ENCODE data around the gene TRIM44. TPM values are rescaled to one million over a fixed set of nuclear protein-coding genes. Genes with fewer than 3 reads are reported as not detected.
"Not testable (repeated sequence)": the region's sequence is repeated elsewhere in the genome, so short reads cannot be mapped to it uniquely, and the experiment has no call there.

The TRIM44 gene
- polyA plus RNA-seq, 2 of the 4 experiments (the other 2 are of a cell fraction) = 19.3 to 70.4 TPM

- Histone ChIP-seq H3K4me2 (no peak overlapping the region), H3K27ac (no peak overlapping the region), H3K4me3 (no peak overlapping the region), H3K4me1 (no peaks in the 10 kb centered on the region), H3K9me3 (no peaks in the 10 kb centered on the region)
- CTCF ChIA-PET = interaction anchor here (1.1 kb wide), 1 partner anchor 7 kb away, joined by 3 read pairs; no protein-coding TSS in a partner anchor
- POLR2A ChIA-PET = no interaction called here
- TF ChIP-seq FOXS1 (CRISPR knock-in tag; IDR thresholded peaks at IDR 0.05) (no peak), PBX3 (IDR thresholded peaks at IDR 0.05) (no peak), MAZ (IDR thresholded peaks at IDR 0.05; ENCODE audit: borderline replicate concordance, low read depth, low read length) (no peak), GATA3 (IDR thresholded peaks at IDR 0.05; ENCODE audit: borderline replicate concordance) (no peak), TP53 (CRISPR knock-in tag; IDR thresholded peaks at IDR 0.05) (no peak), NPAS2 (CRISPR knock-in tag; IDR thresholded peaks at IDR 0.05; ENCODE audit: borderline replicate concordance) (no peak), USF2 (IDR thresholded peaks at IDR 0.05) (no peak), SREBF2 (IDR thresholded peaks at IDR 0.05) (no peak)
- 85% methylated on average over 2 of the region's 2 CpGs for WGBS (ENCODE audit: missing lambda C conversion rate)
- DNase-seq (ENCODE audit: low read depth in 1 of 2, low spot score in 1 of 2) = no peak
- FAIRE-seq = no peak
- no peak for ATAC-seq
These were observed 196.7 kb downstream of the TRIM44 start for GRCh38 chr11:35859301-35859700.

GRCh38 chr11:35860194-35860593 is 197.6 kb downstream of the TRIM44 start:
- WGBS (ENCODE audit: missing lambda C conversion rate) = 70% methylated on average over 3 of the region's 3 CpGs
- H3K27ac ChIP-seq; H3K9me3 ChIP-seq; H3K4me1 ChIP-seq; ATAC-seq; FAIRE-seq; POLR2A ChIA-PET; H3K4me3 ChIP-seq; DNase-seq (ENCODE audit: low read depth in 1 of 2, low spot score in 1 of 2); H3K4me2 ChIP-seq: not testable (repeated sequence)
- CTCF ChIA-PET = interaction anchor here (0.9 to 1.3 kb wide), 2 partner anchors 9 to 38 kb away, joined by 3 to 5 read pairs; no protein-coding TSS in a partner anchor

GRCh38 chr11:35861191-35861590 is 198.6 kb downstream of the TRIM44 start:
- POLR2A ChIA-PET = no interaction called here
- H3K4me2 ChIP-seq = no peak overlapping the region
- no peak overlapping the region for H3K27ac ChIP-seq
- H3K4me1 ChIP-seq = no peaks in the 10 kb centered on the region
- no peak for TF ChIP-seq MAX (IDR thresholded peaks at IDR 0.05)
- TF ChIP-seq RCOR1 (IDR thresholded peaks at IDR 0.05; ENCODE audit: low read depth, low read length) = no peak
- TF ChIP-seq FOSB (CRISPR knock-in tag; IDR thresholded peaks at IDR 0.05) = no peak
- TF ChIP-seq MAFK (IDR thresholded peaks at IDR 0.05; ENCODE audit: partially characterized antibody) = no peak
- TF ChIP-seq HOXA7 (CRISPR knock-in tag; IDR thresholded peaks at IDR 0.05) = no peak
- no peak for TF ChIP-seq SREBF2 (IDR thresholded peaks at IDR 0.05)
- TF ChIP-seq KDM5A (IDR thresholded peaks at IDR 0.05) = no peak
- TF ChIP-seq MYC (IDR thresholded peaks at IDR 0.05; ENCODE audit: borderline replicate concordance, low read length) = no peak
- H3K9me3 ChIP-seq = no peaks in the 10 kb centered on the region
- ATAC-seq (no peak), DNase-seq (ENCODE audit: low read depth in 1 of 2, low spot score in 1 of 2) (no peak), FAIRE-seq (no peak)
- 50% methylated on average over 5 of the region's 15 CpGs for WGBS (ENCODE audit: missing lambda C conversion rate)
- CTCF ChIA-PET = interaction anchor here (0.9 to 1.3 kb wide), 2 partner anchors 10 to 11 kb away, joined by 3 to 5 read pairs; no protein-coding TSS in a partner anchor
- H3K4me3 ChIP-seq = no peak overlapping the region

GRCh38 chr11:35862666-35863065 is 200.1 kb downstream of the TRIM44 start:
- no peak overlapping the region for H3K4me3 ChIP-seq
- no peak for DNase-seq (ENCODE audit: low read depth in 1 of 2, low spot score in 1 of 2)
- no peak for ATAC-seq
- H3K9me3 ChIP-seq = 0 out of 3 replicates have a peak, but pooled peaks cover 2% of the 10 kb centered on the region
- POLR2A ChIA-PET = no interaction called here
- FAIRE-seq = no peak
- 42% methylated on average over 3 of the region's 3 CpGs for WGBS (ENCODE audit: missing lambda C conversion rate)
- CTCF ChIA-PET = interaction anchor here (0.6 kb wide), 1 partner anchor 172 kb away, joined by 3 read pairs; no protein-coding TSS in a partner anchor
- no peak overlapping the region for H3K4me2 ChIP-seq
- no peaks in the 10 kb centered on the region for H3K4me1 ChIP-seq
- H3K27ac ChIP-seq = no peak overlapping the region
- no peak for TF ChIP-seq MAFK (IDR thresholded peaks at IDR 0.05; ENCODE audit: partially characterized antibody)
- no peak for TF ChIP-seq NFE2L2 (conservative IDR thresholded peaks at IDR 0.05; ENCODE audit: low read length)
- TF ChIP-seq HDAC2 (IDR thresholded peaks at IDR 0.05) = no peak
- no peak for TF ChIP-seq E2F6 (IDR thresholded peaks at IDR 0.05; ENCODE audit: borderline replicate concordance, low read depth)
- no peak for TF ChIP-seq ELK1 (IDR thresholded peaks at IDR 0.05; ENCODE audit: low read depth, low read length)
- no peak for TF ChIP-seq RNF2 (IDR thresholded peaks at IDR 0.05; ENCODE audit: borderline replicate concordance, low read depth)
- TF ChIP-seq KDM5A (IDR thresholded peaks at IDR 0.05) = no peak
- no peak for TF ChIP-seq HEYL (CRISPR knock-in tag; IDR thresholded peaks at IDR 0.05)
- no peak for TF ChIP-seq MAZ (IDR thresholded peaks at IDR 0.05; ENCODE audit: borderline replicate concordance, low read depth, low read length)
- no peak for TF ChIP-seq REST (IDR thresholded peaks at IDR 0.05)
- TF ChIP-seq NPAS2 (CRISPR knock-in tag; IDR thresholded peaks at IDR 0.05; ENCODE audit: borderline replicate concordance) = no peak
- TF ChIP-seq ZSCAN20 (CRISPR knock-in tag; IDR thresholded peaks at IDR 0.05) = no peak

All from A549 (cell line).